Measurements from ENCODE around the gene ST7.

DNA sequence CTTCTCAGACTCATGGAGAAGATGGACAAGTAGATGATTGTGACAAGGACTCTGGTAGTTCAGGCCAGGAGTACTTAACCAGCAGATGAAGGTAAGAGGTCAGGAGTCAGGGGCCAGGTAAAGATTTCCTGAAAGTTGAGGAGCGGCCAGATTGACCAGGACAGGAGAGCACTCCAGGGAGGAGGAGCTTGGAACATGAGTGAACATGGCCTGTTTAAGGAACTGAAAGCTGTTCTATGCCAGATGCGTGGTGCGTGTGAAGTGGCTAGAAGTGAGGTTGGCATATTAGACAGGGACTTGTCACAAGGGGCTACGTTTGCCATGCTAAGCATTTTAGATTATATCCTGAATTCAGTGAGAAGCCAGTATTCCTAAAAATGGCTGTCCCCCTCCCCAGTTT is 212.4 kb downstream of the ST7 start:
- TF ChIP-seq EZH2 (IDR thresholded peaks at IDR 0.05; ENCODE audit: borderline replicate concordance, low read length) = no peak
- TF ChIP-seq, protein P1, sequence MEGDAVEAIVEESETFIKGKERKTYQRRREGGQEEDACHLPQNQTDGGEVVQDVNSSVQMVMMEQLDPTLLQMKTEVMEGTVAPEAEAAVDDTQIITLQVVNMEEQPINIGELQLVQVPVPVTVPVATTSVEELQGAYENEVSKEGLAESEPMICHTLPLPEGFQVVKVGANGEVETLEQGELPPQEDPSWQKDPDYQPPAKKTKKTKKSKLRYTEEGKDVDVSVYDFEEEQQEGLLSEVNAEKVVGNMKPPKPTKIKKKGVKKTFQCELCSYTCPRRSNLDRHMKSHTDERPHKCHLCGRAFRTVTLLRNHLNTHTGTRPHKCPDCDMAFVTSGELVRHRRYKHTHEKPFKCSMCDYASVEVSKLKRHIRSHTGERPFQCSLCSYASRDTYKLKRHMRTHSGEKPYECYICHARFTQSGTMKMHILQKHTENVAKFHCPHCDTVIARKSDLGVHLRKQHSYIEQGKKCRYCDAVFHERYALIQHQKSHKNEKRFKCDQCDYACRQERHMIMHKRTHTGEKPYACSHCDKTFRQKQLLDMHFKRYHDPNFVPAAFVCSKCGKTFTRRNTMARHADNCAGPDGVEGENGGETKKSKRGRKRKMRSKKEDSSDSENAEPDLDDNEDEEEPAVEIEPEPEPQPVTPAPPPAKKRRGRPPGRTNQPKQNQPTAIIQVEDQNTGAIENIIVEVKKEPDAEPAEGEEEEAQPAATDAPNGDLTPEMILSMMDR (conservative IDR thresholded peaks at IDR 0.05 in 1 of 2, IDR thresholded peaks at IDR 0.05 in 1 of 2; ENCODE audit: extremely low read depth in 1 of 2, insufficient read depth in 1 of 2, low read depth in 1 of 2, low read length in 2 of 2) = no peak

Data from mammary epithelial cell (primary cell).